ENCODE measurements around the gene KRT71.

KRT71 gene

GRCh38 chr12:52566847-52567291, 13.9 kb upstream of the KRT71 start:
- TF ChIP-seq CTCF (IDR thresholded peaks at IDR 0.05; ENCODE audit: low read length, missing control alignments), result no peak
- DNase-seq (ENCODE audit: low read depth), result no peak
- no peak overlapping the region for H3K4me3 ChIP-seq (replicated peaks; ENCODE audit: low read depth, low read length)

GRCh38 chr12:52564582-52564981, 11.6 kb upstream of the KRT71 start:
- no peak for DNase-seq (ENCODE audit: low read depth)
- no peak for TF ChIP-seq CTCF (IDR thresholded peaks at IDR 0.05; ENCODE audit: low read length, missing control alignments)
- H3K4me3 ChIP-seq (replicated peaks; ENCODE audit: low read depth, low read length), result no peak overlapping the region

DNA sequence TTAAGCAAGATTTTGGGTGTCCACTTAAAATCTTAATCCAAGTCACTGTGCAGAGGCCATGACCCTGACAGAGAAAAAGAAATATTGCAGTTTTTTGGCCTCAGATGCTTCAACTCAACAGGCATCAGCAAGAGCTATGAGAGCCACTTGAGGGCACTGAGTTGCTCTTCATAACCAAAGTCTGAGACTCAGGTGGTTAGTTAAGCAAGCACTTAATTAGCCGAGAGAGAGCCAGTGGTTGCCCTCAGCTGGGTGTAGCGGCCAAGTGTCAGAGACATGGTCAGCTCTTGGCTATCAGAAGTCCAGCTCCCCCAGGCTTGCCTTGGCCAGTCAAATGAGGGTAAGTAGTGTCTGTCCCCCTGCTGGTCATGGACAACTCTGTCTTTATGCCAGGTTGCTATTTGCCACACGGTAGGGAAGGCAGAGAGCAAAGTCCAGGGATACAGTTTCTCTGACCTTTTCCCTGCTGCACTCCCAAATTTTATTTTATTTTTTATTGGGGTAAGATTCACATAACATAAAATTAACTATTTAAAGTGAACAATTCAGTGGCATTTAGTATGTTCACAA, 9.0 kb upstream of the KRT71 start:
- peak; percentile 15 for DNase-seq (ENCODE audit: low read depth)
- peak; percentile 34 for TF ChIP-seq CTCF (IDR thresholded peaks at IDR 0.05; ENCODE audit: low read length, missing control alignments)

GRCh38 chr12:52559979-52560378, 7.0 kb upstream of the KRT71 start:
- TF ChIP-seq CTCF (IDR thresholded peaks at IDR 0.05; ENCODE audit: low read length, missing control alignments), result no peak
- H3K4me3 ChIP-seq (replicated peaks; ENCODE audit: low read depth, low read length), result no peak overlapping the region
- no peak for DNase-seq (ENCODE audit: low read depth)

More for the DNA sequence above, 9.0 kb upstream of the KRT71 start:
- no peak overlapping the region for H3K4me3 ChIP-seq (replicated peaks; ENCODE audit: low read depth, low read length)

DNA sequence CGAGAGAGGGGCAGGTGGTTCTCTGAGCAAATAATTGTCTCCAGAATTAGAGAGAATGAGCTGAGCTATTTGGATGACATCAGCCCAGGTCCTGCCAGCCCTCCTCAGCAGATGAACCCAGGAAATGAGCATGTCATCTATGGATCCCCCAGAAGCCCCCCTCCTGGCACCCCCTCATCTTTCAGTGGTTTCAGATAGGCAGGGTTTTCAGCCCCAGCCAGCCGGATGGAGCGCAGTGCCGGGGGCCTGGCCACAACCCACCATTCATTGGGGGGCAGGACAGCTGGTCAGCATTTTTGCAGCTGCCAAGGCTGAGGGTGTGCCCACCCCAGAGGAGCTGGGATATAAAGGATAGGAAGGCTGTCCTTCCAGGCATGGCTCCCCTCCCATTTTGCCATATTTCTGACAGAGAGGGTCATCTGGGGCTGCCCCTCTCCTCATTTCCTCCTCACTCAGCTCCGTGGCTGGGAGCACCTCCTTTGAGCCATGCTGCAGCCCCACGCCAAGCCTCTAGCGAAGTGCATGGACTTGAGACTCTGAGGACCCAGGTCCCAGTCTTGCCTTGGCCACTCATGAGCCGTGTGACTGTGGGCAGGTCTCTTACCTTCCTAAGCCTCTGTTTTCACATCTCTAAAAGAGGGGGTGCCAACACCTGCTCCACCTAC, 6.0 kb upstream of the KRT71 start:
- DNase-seq (ENCODE audit: low read depth), result no peak
- H3K4me3 ChIP-seq (replicated peaks; ENCODE audit: low read depth, low read length), result no peak overlapping the region
- TF ChIP-seq CTCF (IDR thresholded peaks at IDR 0.05; ENCODE audit: low read length, missing control alignments), result no peak

- no peak for DNase-seq (ENCODE audit: low read depth)
- no peak overlapping the region for H3K4me3 ChIP-seq (replicated peaks; ENCODE audit: low read depth, low read length)
- no peak for TF ChIP-seq CTCF (IDR thresholded peaks at IDR 0.05; ENCODE audit: low read length, missing control alignments)
These were observed 4.5 kb upstream of the KRT71 start for GRCh38 chr12:52557476-52557875.

DNA sequence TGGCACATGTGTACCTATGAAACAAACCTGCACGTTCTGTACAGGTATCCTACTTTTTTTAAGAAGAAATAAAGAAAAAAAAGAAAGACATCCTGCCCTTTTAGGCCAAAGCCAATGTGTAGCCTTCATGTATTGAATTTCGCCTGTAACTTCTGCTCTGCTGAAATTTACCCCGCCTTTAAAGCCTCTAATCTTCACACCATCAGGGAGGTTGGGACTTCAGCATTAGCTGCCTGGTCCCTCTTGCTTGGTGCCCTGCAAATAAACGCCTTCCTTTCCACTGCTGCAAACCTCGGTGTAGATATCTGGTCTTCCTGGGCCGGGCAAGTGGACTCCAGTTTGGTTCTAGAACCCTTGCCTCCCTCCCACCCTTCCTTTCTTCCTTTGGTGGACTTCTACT, 2.6 kb upstream of the KRT71 start:
- DNase-seq (ENCODE audit: low read depth), result no peak
- H3K4me3 ChIP-seq (replicated peaks; ENCODE audit: low read depth, low read length), result no peak overlapping the region
- TF ChIP-seq CTCF (IDR thresholded peaks at IDR 0.05; ENCODE audit: low read length, missing control alignments), result no peak
